Measurements from ENCODE around the gene PTPRZ1. TPM values are rescaled to one million over a fixed set of nuclear protein-coding genes. Genes with fewer than 3 reads are reported as not detected.

The PTPRZ1 gene
- total and polyA plus RNA-seq, 10 of the 15 experiments (the other 5 are each of a cell fraction or from before 2014, with no cell fraction given) = 0.05 to 0.21 (median 0.11) TPM; not detected in 7

DNA sequence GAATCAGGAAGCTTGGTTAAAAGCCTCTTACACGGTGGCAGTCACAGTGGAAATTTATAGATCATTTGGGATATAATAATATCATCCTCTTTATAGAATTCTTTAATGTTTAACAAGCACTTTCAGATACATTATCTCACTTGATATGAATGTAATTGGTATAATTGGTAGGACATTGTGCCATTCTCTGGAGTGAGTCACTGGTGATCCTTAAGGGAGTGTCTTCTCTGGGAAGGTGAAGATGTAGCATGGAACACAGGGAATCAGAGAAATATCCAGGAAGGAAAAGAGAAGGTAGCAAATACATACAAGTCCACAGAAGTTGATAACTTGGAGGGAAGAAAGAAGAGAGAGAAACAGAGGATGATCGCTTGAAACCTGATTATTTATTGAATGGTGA, 9.8 kb downstream of the PTPRZ1 start:
- Histone ChIP-seq H3K36me3 (ENCODE audit: control insufficient read depth in 2 of 2, insufficient read depth in 2 of 2, low read length in 1 of 2) (no peaks in the 10 kb centered on the region), H3K4me3 (no peak overlapping the region), H3K79me2 (ENCODE audit: control insufficient read depth, insufficient read depth, low read length) (no peaks in the 10 kb centered on the region), H3K27ac (ENCODE audit: control insufficient read depth, insufficient read depth) (no peak overlapping the region), H3K4me2 (ENCODE audit: control insufficient read depth, insufficient read depth) (no peak overlapping the region), H3K4me1 (ENCODE audit: control insufficient read depth, insufficient read depth, low read length) (no peaks in the 10 kb centered on the region), H3K9me3 (replicated peaks; ENCODE audit: control insufficient read depth, insufficient read depth, low read length) (no peaks in the 10 kb centered on the region), H2AFZ (ENCODE audit: control insufficient read depth, low read depth, low read length) (no peak overlapping the region), H3K9ac (ENCODE audit: control insufficient read depth, insufficient read depth, low read length) (no peak overlapping the region), H4K20me1 (ENCODE audit: control insufficient read depth, insufficient read depth) (no peaks in the 10 kb centered on the region), H3K27me3 (replicated peaks in 1 of 2; ENCODE audit: control insufficient read depth in 2 of 2, insufficient read depth in 2 of 2, low read length in 1 of 2) (no peaks in the 10 kb centered on the region)
- no TSS peak for BruUV-seq (replicated peaks)
- TF ChIP-seq, protein P1, sequence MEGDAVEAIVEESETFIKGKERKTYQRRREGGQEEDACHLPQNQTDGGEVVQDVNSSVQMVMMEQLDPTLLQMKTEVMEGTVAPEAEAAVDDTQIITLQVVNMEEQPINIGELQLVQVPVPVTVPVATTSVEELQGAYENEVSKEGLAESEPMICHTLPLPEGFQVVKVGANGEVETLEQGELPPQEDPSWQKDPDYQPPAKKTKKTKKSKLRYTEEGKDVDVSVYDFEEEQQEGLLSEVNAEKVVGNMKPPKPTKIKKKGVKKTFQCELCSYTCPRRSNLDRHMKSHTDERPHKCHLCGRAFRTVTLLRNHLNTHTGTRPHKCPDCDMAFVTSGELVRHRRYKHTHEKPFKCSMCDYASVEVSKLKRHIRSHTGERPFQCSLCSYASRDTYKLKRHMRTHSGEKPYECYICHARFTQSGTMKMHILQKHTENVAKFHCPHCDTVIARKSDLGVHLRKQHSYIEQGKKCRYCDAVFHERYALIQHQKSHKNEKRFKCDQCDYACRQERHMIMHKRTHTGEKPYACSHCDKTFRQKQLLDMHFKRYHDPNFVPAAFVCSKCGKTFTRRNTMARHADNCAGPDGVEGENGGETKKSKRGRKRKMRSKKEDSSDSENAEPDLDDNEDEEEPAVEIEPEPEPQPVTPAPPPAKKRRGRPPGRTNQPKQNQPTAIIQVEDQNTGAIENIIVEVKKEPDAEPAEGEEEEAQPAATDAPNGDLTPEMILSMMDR (IDR thresholded peaks at IDR 0.05 in 2 of 3, conservative IDR thresholded peaks at IDR 0.05 in 1 of 3; ENCODE audit: control insufficient read depth in 2 of 3, extremely low read depth in 1 of 3, insufficient read depth in 1 of 3, low read depth in 3 of 3, low read length in 3 of 3) = no peak
- TF ChIP-seq, protein P2, sequence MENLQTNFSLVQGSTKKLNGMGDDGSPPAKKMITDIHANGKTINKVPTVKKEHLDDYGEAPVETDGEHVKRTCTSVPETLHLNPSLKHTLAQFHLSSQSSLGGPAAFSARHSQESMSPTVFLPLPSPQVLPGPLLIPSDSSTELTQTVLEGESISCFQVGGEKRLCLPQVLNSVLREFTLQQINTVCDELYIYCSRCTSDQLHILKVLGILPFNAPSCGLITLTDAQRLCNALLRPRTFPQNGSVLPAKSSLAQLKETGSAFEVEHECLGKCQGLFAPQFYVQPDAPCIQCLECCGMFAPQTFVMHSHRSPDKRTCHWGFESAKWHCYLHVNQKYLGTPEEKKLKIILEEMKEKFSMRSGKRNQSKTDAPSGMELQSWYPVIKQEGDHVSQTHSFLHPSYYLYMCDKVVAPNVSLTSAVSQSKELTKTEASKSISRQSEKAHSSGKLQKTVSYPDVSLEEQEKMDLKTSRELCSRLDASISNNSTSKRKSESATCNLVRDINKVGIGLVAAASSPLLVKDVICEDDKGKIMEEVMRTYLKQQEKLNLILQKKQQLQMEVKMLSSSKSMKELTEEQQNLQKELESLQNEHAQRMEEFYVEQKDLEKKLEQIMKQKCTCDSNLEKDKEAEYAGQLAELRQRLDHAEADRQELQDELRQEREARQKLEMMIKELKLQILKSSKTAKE (IDR thresholded peaks at IDR 0.05; ENCODE audit: low read depth, poor library complexity, severe bottlenecking) = no peak
- no peak for TF ChIP-seq DPF2 (IDR thresholded peaks at IDR 0.05)
- TF ChIP-seq JUND (IDR thresholded peaks at IDR 0.05; ENCODE audit: low read depth, low read length) = no peak
- TF ChIP-seq, protein P3, sequence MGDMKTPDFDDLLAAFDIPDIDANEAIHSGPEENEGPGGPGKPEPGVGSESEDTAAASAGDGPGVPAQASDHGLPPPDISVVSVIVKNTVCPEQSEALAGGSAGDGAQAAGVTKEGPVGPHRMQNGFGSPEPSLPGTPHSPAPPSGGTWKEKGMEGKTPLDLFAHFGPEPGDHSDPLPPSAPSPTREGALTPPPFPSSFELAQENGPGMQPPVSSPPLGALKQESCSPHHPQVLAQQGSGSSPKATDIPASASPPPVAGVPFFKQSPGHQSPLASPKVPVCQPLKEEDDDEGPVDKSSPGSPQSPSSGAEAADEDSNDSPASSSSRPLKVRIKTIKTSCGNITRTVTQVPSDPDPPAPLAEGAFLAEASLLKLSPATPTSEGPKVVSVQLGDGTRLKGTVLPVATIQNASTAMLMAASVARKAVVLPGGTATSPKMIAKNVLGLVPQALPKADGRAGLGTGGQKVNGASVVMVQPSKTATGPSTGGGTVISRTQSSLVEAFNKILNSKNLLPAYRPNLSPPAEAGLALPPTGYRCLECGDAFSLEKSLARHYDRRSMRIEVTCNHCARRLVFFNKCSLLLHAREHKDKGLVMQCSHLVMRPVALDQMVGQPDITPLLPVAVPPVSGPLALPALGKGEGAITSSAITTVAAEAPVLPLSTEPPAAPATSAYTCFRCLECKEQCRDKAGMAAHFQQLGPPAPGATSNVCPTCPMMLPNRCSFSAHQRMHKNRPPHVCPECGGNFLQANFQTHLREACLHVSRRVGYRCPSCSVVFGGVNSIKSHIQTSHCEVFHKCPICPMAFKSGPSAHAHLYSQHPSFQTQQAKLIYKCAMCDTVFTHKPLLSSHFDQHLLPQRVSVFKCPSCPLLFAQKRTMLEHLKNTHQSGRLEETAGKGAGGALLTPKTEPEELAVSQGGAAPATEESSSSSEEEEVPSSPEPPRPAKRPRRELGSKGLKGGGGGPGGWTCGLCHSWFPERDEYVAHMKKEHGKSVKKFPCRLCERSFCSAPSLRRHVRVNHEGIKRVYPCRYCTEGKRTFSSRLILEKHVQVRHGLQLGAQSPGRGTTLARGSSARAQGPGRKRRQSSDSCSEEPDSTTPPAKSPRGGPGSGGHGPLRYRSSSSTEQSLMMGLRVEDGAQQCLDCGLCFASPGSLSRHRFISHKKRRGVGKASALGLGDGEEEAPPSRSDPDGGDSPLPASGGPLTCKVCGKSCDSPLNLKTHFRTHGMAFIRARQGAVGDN (IDR thresholded peaks at IDR 0.05) = no peak
- no peak for TF ChIP-seq TAF1 (IDR thresholded peaks at IDR 0.05; ENCODE audit: borderline replicate concordance, low read depth, low read length)
- TF ChIP-seq, protein P4, sequence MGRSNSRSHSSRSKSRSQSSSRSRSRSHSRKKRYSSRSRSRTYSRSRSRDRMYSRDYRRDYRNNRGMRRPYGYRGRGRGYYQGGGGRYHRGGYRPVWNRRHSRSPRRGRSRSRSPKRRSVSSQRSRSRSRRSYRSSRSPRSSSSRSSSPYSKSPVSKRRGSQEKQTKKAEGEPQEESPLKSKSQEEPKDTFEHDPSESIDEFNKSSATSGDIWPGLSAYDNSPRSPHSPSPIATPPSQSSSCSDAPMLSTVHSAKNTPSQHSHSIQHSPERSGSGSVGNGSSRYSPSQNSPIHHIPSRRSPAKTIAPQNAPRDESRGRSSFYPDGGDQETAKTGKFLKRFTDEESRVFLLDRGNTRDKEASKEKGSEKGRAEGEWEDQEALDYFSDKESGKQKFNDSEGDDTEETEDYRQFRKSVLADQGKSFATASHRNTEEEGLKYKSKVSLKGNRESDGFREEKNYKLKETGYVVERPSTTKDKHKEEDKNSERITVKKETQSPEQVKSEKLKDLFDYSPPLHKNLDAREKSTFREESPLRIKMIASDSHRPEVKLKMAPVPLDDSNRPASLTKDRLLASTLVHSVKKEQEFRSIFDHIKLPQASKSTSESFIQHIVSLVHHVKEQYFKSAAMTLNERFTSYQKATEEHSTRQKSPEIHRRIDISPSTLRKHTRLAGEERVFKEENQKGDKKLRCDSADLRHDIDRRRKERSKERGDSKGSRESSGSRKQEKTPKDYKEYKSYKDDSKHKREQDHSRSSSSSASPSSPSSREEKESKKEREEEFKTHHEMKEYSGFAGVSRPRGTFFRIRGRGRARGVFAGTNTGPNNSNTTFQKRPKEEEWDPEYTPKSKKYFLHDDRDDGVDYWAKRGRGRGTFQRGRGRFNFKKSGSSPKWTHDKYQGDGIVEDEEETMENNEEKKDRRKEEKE (IDR thresholded peaks at IDR 0.05) = no peak
- no peak for TF ChIP-seq GATAD2B (conservative IDR thresholded peaks at IDR 0.05; ENCODE audit: low read depth)
- no peak for TF ChIP-seq ZNF622 (IDR thresholded peaks at IDR 0.05)
- TF ChIP-seq, protein P5, sequence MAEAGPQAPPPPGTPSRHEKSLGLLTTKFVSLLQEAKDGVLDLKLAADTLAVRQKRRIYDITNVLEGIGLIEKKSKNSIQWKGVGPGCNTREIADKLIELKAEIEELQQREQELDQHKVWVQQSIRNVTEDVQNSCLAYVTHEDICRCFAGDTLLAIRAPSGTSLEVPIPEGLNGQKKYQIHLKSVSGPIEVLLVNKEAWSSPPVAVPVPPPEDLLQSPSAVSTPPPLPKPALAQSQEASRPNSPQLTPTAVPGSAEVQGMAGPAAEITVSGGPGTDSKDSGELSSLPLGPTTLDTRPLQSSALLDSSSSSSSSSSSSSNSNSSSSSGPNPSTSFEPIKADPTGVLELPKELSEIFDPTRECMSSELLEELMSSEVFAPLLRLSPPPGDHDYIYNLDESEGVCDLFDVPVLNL (IDR thresholded peaks at IDR 0.05; ENCODE audit: low read depth, low read length) = no peak
- TF ChIP-seq POU2F2 (IDR thresholded peaks at IDR 0.05; ENCODE audit: borderline replicate concordance, low read depth, low read length) = no peak
- no peak for TF ChIP-seq IKZF2 (IDR thresholded peaks at IDR 0.05)
- intact Hi-C loops (cut with micrococcal nuclease; ENCODE audit: unreplicated experiment) (no loop called here), in situ Hi-C loops (cut with MboI) (no loop called here)
- FAIRE-seq = no peak
- SMC1A ChIA-PET (ENCODE audit: uncharacterized antibody, unreplicated experiment) = no interaction called here
- POLR2A ChIA-PET = no interaction called here
- CTCF ChIA-PET = no interaction called here
- WGBS (ENCODE audit: insufficient coverage, insufficient replicate concordance, low lambda C conversion rate, missing lambda C conversion rate) = 32% methylated on average over 2 of the region's 2 CpGs
- no peak for DNase-seq (ENCODE audit: low read depth, low spot score)
- no peak for ATAC-seq
- RAD21 ChIA-PET (ENCODE audit: unreplicated experiment) = no interaction called here

Measured in GM12878 (cell line).